ENCODE measurements around the gene PBXIP1. TPM values are rescaled to one million over a fixed set of nuclear protein-coding genes. Genes with fewer than 3 reads are reported as not detected.

PBXIP1 gene
- total RNA-seq, 1 donor from 2014 or later: 23.6 TPM

DNA sequence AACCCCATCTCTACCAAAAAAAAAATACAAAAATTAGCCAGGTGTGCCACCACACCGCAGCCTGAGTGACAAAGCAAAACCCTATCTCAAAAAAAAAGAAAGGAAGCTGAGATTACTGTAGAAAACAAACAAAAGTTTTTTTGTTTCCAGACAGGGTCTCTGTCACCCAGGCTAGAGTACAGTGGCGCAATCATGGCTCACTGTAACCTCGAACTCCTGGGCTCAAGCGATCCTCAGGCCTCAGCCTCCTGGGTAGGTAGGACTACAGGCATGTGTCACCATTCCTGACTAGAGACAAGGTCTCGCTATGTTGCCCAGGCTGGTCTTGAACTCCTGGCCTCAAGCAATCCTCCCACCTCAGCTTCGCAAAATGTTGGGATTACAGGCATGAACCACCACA is 8.5 kb upstream of the PBXIP1 start:
- H3K9me3 Mint-ChIP-seq: no peaks in the 10 kb centered on the region
- no peak overlapping the region for H3K4me3 Mint-ChIP-seq (ENCODE audit: low read depth)
- no peaks in the 10 kb centered on the region for H3K27me3 Mint-ChIP-seq (ENCODE audit: low read depth)
- H3K27ac Mint-ChIP-seq: no peak overlapping the region
- H3K36me3 Mint-ChIP-seq (ENCODE audit: low read depth): peaks cover 74% of the 10 kb centered on the region
- H3K4me1 Mint-ChIP-seq (ENCODE audit: low read depth): peaks cover 27% of the 10 kb centered on the region
- no peak for DNase-seq (ENCODE audit: low spot score)
- intact Hi-C loops (cut with micrococcal nuclease): loop anchor here (5.0 kb wide), 1 partner anchor 98 kb away; the partner anchor contains the start of gene EFNA4

GRCh38 chr1:154963643-154964042 is 7.7 kb upstream of the PBXIP1 start:
- Mint-ChIP-seq H3K9me3 (no peaks in the 10 kb centered on the region), H3K27me3 (ENCODE audit: low read depth) (no peaks in the 10 kb centered on the region), H3K4me1 (ENCODE audit: low read depth) (peaks cover 22% of the 10 kb centered on the region), H3K4me3 (ENCODE audit: low read depth) (no peak overlapping the region), H3K27ac (peak overlapping the region; percentile 8), H3K36me3 (ENCODE audit: low read depth) (peaks cover 72% of the 10 kb centered on the region)
- no peak for DNase-seq (ENCODE audit: low spot score)
- intact Hi-C loops (cut with micrococcal nuclease): loop anchor here (5.0 kb wide), 1 partner anchor 99 kb away; the partner anchor contains the start of gene EFNA4

- no peak overlapping the region for H3K27ac Mint-ChIP-seq
- no peak for DNase-seq (ENCODE audit: low spot score)
- H3K27me3 Mint-ChIP-seq (ENCODE audit: low read depth): no peaks in the 10 kb centered on the region
- peak overlapping the region; percentile 86 for H3K4me3 Mint-ChIP-seq (ENCODE audit: low read depth)
- intact Hi-C loops (cut with micrococcal nuclease): loop anchor here (5.0 kb wide), 1 partner anchor 99 kb away; the partner anchor contains the start of gene EFNA4
- peaks cover 20% of the 10 kb centered on the region for H3K4me1 Mint-ChIP-seq (ENCODE audit: low read depth)
- peaks cover 72% of the 10 kb centered on the region for H3K36me3 Mint-ChIP-seq (ENCODE audit: low read depth)
- H3K9me3 Mint-ChIP-seq: no peaks in the 10 kb centered on the region
These were observed 7.0 kb upstream of the PBXIP1 start for GRCh38 chr1:154962795-154963330.

GRCh38 chr1:154962156-154962749 is 6.4 kb upstream of the PBXIP1 start:
- peaks cover 68% of the 10 kb centered on the region for H3K36me3 Mint-ChIP-seq (ENCODE audit: low read depth)
- no peaks in the 10 kb centered on the region for H3K27me3 Mint-ChIP-seq (ENCODE audit: low read depth)
- peaks cover 20% of the 10 kb centered on the region for H3K4me1 Mint-ChIP-seq (ENCODE audit: low read depth)
- no peak for DNase-seq (ENCODE audit: low spot score)
- H3K27ac Mint-ChIP-seq: peak overlapping the region; percentile 78
- intact Hi-C loops (cut with micrococcal nuclease): loop anchor here (5.0 kb wide), 1 partner anchor 100 kb away; the partner anchor contains the start of gene EFNA4
- H3K9me3 Mint-ChIP-seq: no peaks in the 10 kb centered on the region
- H3K4me3 Mint-ChIP-seq (ENCODE audit: low read depth): peak overlapping the region; percentile 86

- H3K27ac Mint-ChIP-seq: peak within 1 kb of the TSS; percentile 84
- no peaks in the 10 kb centered on the region for H3K27me3 Mint-ChIP-seq (ENCODE audit: low read depth)
- peak; percentile 82 for DNase-seq (ENCODE audit: low spot score)
- H3K9me3 Mint-ChIP-seq: no peaks in the 10 kb centered on the region
- intact Hi-C loops (cut with micrococcal nuclease): loop anchor here (1.0 to 5.0 kb wide), 2 partner anchors 13 to 101 kb away; partner anchors contain the start of genes CKS1B and EFNA4
- peaks cover 24% of the 10 kb centered on the region for H3K4me1 Mint-ChIP-seq (ENCODE audit: low read depth)
- peaks cover 60% of the 10 kb centered on the region for H3K36me3 Mint-ChIP-seq (ENCODE audit: low read depth)
- peak within 1 kb of the TSS; percentile 94 for H3K4me3 Mint-ChIP-seq (ENCODE audit: low read depth)
These were observed 5.6 kb upstream of the PBXIP1 start, which contains the start of gene PYGO2 for GRCh38 chr1:154961207-154962155. PYGO2 (minus strand) TSS chr1:154961782; CDS start chr1:154961576, 206 bp downstream.

DNA sequence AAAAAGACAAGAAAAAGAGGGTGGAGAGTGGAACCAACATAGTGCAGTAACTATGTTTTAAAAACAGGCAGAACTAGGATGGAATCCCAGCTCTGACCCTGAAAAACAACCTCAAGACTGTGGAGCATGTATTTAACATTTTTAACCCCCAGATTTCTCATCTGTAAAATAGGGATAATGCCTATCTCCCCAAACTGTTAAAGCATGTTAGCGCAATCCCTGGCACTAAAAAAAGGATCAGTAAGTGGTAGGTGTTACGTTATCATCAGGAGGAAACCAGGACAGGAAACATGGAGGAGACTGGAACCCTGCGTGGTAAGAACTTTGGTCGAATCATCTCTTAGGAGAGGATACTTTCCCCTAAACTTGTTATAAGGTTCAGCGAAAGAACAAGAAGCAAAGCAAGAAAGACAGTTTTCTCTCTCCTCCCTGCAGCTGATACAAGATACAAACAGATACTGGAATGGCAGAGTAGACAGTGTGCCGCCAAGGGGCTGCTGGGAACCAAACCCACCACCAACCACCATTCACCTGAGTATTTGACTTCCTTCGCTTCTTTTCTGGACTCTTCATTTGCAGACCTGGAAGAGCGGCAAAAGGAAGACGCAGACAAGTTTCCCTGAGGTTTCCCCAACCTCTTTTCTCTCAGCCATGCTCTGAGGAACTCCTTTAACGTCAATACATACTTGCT is 4.7 kb upstream of the PBXIP1 start:
- Mint-ChIP-seq H3K36me3 (ENCODE audit: low read depth) (peaks cover 57% of the 10 kb centered on the region), H3K4me3 (ENCODE audit: low read depth) (peak overlapping the region; percentile 94), H3K27ac (peak overlapping the region; percentile 84), H3K9me3 (no peaks in the 10 kb centered on the region), H3K27me3 (ENCODE audit: low read depth) (no peaks in the 10 kb centered on the region), H3K4me1 (ENCODE audit: low read depth) (peaks cover 32% of the 10 kb centered on the region)
- DNase-seq (ENCODE audit: low spot score): no peak
- intact Hi-C loops (cut with micrococcal nuclease): loop anchor here (1.0 to 5.0 kb wide), 2 partner anchors 14 to 102 kb away; partner anchors contain the start of genes CKS1B and EFNA4

- no peak for DNase-seq (ENCODE audit: low spot score)
- Mint-ChIP-seq H3K36me3 (ENCODE audit: low read depth) (peaks cover 45% of the 10 kb centered on the region), H3K9me3 (no peaks in the 10 kb centered on the region), H3K27me3 (ENCODE audit: low read depth) (no peaks in the 10 kb centered on the region), H3K4me1 (ENCODE audit: low read depth) (peaks cover 44% of the 10 kb centered on the region), H3K4me3 (ENCODE audit: low read depth) (peak overlapping the region; percentile 56), H3K27ac (no peak overlapping the region)
- intact Hi-C loops (cut with micrococcal nuclease): loop anchor here (5.0 to 10.0 kb wide), 3 partner anchors 45 to 635 kb away; partner anchors contain the start of genes AQP10, ATP8B2, UBE2Q1 and ZBTB7B
These were observed 3.5 kb upstream of the PBXIP1 start for GRCh38 chr1:154959426-154959780.

DNA sequence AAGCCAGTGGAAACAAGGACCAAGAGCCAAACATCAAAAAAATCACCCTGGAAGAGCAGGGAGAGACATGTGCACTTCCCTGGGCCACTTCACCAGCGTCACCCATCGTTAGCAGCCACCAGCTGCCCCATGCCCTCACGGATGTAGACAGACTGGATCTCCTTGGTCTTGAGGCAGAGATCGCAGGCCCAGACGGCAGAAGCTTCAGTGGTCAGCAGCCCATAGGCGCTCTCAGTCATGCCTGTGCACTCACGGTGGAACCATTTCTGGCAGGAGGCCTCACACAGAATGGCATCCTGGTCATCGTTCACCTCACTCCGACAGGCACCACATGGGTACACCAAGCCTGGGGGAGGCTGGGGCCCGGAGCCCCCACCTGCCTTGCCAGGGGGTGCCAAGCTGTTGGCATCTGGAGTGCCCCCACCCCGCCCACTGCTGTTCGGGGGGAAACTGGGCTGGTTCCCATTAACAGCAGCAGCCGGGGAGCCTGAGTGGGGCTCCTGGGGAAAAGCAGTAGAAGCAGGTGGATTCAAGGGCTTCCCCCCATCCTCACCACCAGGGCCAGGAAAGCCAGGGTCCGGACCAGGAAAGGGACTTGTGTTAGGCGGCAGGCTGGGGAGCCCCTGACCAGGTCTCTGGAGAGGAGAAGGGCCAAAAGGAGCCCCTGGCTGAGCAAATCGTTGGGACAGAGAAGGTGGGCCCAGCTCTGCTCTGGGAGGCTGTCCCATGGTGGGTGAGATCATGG is 3.0 kb upstream of the PBXIP1 start:
- DNase-seq (ENCODE audit: low spot score): no peak
- Mint-ChIP-seq H3K36me3 (ENCODE audit: low read depth) (peaks cover 41% of the 10 kb centered on the region), H3K4me1 (ENCODE audit: low read depth) (peaks cover 48% of the 10 kb centered on the region), H3K4me3 (ENCODE audit: low read depth) (peak overlapping the region; percentile 30), H3K27me3 (ENCODE audit: low read depth) (no peaks in the 10 kb centered on the region), H3K27ac (peak overlapping the region; percentile 12), H3K9me3 (no peaks in the 10 kb centered on the region)
- intact Hi-C loops (cut with micrococcal nuclease): loop anchor here (5.0 to 10.0 kb wide), 3 partner anchors 46 to 634 kb away; partner anchors contain the start of genes AQP10, ATP8B2, UBE2Q1 and ZBTB7B

DNA sequence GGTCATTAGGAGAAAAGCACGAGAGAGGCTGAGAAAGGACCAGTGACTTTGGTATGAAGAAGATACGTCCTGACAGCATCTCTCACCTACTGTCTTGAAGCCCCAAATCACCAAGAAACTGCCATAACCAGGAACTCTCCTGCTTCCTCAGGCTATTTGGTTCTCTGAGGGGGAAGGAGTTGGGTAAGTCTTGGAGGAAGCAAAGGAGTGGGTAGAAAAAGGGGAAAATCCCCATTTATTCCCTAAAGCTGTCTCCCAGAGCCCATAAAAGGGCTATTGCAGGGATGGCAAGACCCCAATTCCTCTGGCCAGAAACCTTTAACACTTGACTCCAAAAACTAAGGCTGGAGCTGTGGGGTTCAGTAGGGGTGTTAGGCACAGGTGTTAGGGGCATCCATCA is 2.1 kb upstream of the PBXIP1 start:
- Mint-ChIP-seq H3K4me3 (ENCODE audit: low read depth) (no peak overlapping the region), H3K27ac (no peak overlapping the region), H3K36me3 (ENCODE audit: low read depth) (peaks cover 33% of the 10 kb centered on the region), H3K9me3 (no peaks in the 10 kb centered on the region), H3K27me3 (ENCODE audit: low read depth) (no peaks in the 10 kb centered on the region), H3K4me1 (ENCODE audit: low read depth) (peaks cover 48% of the 10 kb centered on the region)
- intact Hi-C loops (cut with micrococcal nuclease): loop anchor here (5.0 to 10.0 kb wide), 3 partner anchors 47 to 633 kb away; partner anchors contain the start of genes AQP10, ATP8B2, UBE2Q1 and ZBTB7B
- DNase-seq (ENCODE audit: low spot score): no peak

DNA sequence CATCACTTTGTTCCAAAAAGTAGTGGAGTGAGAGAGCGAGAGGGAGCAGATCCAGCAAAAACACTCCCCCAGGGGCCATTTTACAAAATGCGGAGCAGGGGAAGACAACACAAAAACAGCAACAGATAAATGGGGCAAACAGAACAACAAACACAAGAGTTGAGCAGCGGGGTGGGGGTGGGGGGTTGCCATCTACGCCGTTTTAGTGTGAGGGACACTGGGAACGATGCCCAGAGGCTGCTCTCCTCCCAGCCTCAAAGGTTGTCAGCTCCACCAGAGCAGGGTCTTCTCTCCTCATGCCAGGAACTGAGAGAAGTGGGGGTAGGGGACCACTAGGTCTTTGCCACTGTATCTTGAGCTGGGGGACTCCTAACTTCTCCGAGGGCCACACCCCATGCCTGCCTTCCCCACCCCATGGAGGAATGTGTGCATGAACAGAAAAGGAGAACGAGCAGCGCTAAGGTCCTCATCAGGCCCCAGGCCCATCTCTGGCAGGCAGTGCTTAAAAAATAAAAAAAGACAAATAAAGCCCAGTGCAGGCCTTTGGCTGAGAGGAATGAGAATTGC is 1.3 kb upstream of the PBXIP1 start:
- Mint-ChIP-seq H3K36me3 (ENCODE audit: low read depth) (peaks cover 25% of the 10 kb centered on the region), H3K4me1 (ENCODE audit: low read depth) (peaks cover 50% of the 10 kb centered on the region), H3K27ac (peak overlapping the region; percentile 17), H3K9me3 (no peaks in the 10 kb centered on the region), H3K27me3 (ENCODE audit: low read depth) (no peaks in the 10 kb centered on the region), H3K4me3 (ENCODE audit: low read depth) (peak overlapping the region; percentile 10)
- intact Hi-C loops (cut with micrococcal nuclease): loop anchor here (5.0 to 10.0 kb wide), 3 partner anchors 48 to 632 kb away; partner anchors contain the start of genes AQP10, ATP8B2, UBE2Q1 and ZBTB7B
- DNase-seq (ENCODE audit: low spot score): no peak

DNA sequence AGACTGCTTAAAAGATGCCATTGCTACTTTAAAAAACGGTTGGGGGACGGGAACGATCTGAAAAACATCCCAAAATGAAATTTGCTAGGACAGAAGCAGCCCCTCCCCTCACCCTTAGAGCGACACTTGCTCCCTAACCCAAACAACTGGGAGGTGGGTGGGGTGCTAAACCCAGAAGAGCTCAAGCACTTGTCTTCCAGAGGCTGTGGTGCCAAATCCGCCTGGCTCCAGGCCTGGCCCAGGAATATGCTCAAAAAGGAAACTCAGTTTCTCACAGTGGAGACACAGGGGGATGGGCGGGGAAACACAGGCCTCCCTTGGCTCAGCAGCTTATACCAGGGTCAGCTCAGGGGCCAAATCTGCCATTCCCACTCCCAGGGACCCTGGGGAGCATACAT is 644 bp upstream of the PBXIP1 start:
- Mint-ChIP-seq H3K36me3 (ENCODE audit: low read depth) (peaks cover 26% of the 10 kb centered on the region), H3K27me3 (ENCODE audit: low read depth) (no peaks in the 10 kb centered on the region), H3K27ac (peak overlapping the region; percentile 99), H3K4me3 (ENCODE audit: low read depth) (peak overlapping the region; percentile 95), H3K9me3 (no peaks in the 10 kb centered on the region), H3K4me1 (ENCODE audit: low read depth) (peaks cover 56% of the 10 kb centered on the region)
- no peak for DNase-seq (ENCODE audit: low spot score)
- intact Hi-C loops (cut with micrococcal nuclease): loop anchor here (5.0 to 10.0 kb wide), 3 partner anchors 48 to 632 kb away; partner anchors contain the start of genes AQP10, ATP8B2, UBE2Q1 and ZBTB7B

Measured in activated T-helper 2 cell treated with anti-CD3 and anti-CD28 coated beads, Interferon-gamma antibody, Interleukin-2, Interleukin-4, amounts not matched to agents 10 μg/mL and 5 μg/mL and 100 μg/mL, durations not matched to agents 14 hours and 24 hours and 36 hours (primary cell).